Gastroesophageal sphincter (tissue), 4 donors: ENCODE data around the gene PTPRK. TPM values are rescaled to one million over a fixed set of nuclear protein-coding genes. Genes with fewer than 3 reads are reported as not detected.

Experiments used
- ATAC-seq: fragments of 150-250 bp; one replicate; pipeline ENCODE4 v1.9.1; 2016; ENCODE audit warnings: mild to moderate bottlenecking, moderate library complexity
- H3K27ac ChIP-seq, 4 donors: fragments of 200-600 bp; sonication (generic) in 3 of 4; 1 replicate in 3 of 4; 2 replicates in 1 of 4; pipeline ENCODE4 v1.5.1; 2016 to 2019
- H3K27me3 ChIP-seq: fragments of 200-600 bp; sonication (generic); one replicate; pipeline ENCODE4 v1.5.1; 2019
- H3K36me3 ChIP-seq, 2 donors: fragments of 200-600 bp; sonication (generic); one replicate each; pipeline ENCODE4 v1.5.1; 2019; ENCODE audit warnings: control low read depth in 1 of 2
- H3K4me1 ChIP-seq, 3 donors: fragments of 200-600 bp; sonication (generic); 1 replicate in 2 of 3; 2 replicates in 1 of 3; pipeline ENCODE4 v1.5.1; 2016 to 2019; ENCODE audit warnings: control low read depth in 2 of 3
- H3K4me3 ChIP-seq, 2 donors: fragments of 200-600 bp; sonication (generic); one replicate each; pipeline ENCODE4 v1.5.1; 2019; ENCODE audit warnings: mild to moderate bottlenecking in 1 of 2, moderate library complexity in 1 of 2
- H3K9me3 ChIP-seq, 3 donors: fragments of 200-600 bp; sonication (generic); one replicate each; pipeline ENCODE4 v1.5.1; 2017 to 2019; ENCODE audit warnings: control low read depth in 2 of 3
- EP300 ChIP-seq: sonication (generic); formaldehyde crosslinking; IDR thresholded peaks from one replicate; pipeline ENCODE4 v1.6.1; 2017; ENCODE audit warnings: antibody characterized with exemption, mild to moderate bottlenecking
- POLR2A ChIP-seq, 2 donors: fragments of 450-650 bp; IDR thresholded peaks; one replicate each; pipeline ENCODE4 v1.6.1; 2017; ENCODE audit warnings: antibody characterized with exemption in 2 of 2, mild to moderate bottlenecking in 2 of 2, moderate library complexity in 1 of 2
- POLR2AphosphoS5 ChIP-seq: sonication (generic); formaldehyde crosslinking; IDR thresholded peaks from one replicate; pipeline ENCODE4 v1.6.1; 2017; ENCODE audit warnings: antibody characterized with exemption
- WGBS, 2 donors: methylation state at CpG; one replicate each; pipeline ENCODE4 v1.1.5; 2018; ENCODE audit warnings: low coverage in 1 of 2; 5-methylcytosine and 5-hydroxymethylcytosine counted together
- total RNA-seq, 4 donors: library from RNA; depleted of rRNA; stranded (reverse); fragments of >200 nt; gene quantifications; one replicate each; pipeline ENCODE4 v1.1.0, GENCODE V29; 2016
- TF ChIP-seq, protein P1 (sequence below), 4 experiments: fragments of 200-600 bp in 2 of 4; fragments of 450-650 bp in 2 of 4; sonication (generic) in 1 of 4; IDR thresholded peaks; one replicate each; pipeline ENCODE4 v1.5.1; 2017 to 2019; ENCODE audit warnings: antibody characterized with exemption in 4 of 4, mild to moderate bottlenecking in 2 of 4, moderate library complexity in 2 of 4

Gene PTPRK
- total RNA-seq, 4 donors from 2014 or later, result 42.0 to 47.6 (median 45.8) TPM

DNA sequence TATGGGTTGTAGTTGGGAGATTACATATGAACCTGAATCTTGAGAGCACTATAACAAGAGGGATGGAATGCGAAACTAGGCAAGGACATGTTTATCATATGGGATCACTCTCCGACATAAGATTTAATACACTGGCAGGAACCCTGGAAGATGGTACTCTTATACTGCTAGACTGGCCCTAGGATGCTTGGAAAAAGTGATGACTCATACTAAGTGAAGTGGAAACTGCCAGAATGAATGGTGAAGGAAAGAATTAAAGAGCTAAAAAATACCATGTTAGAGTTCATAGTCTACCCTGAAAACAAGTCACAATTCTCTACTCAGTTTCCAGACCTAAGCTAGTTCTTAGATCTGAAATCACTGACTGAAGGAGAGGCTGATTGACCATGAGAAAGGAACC, 574.0 kb downstream of the PTPRK start:
- Histone ChIP-seq H3K36me3 (no peaks in the 10 kb centered on the region), H3K27ac (no peak overlapping the region), H3K9me3 (peaks cover 0 to 9% (median 0%) of the 10 kb centered on the region in 3 donors), H3K27me3 (no peaks in the 10 kb centered on the region), H3K4me3 (no peak overlapping the region), H3K4me1 (no peaks in the 10 kb centered on the region)
- TF ChIP-seq POLR2A (IDR thresholded peaks at IDR 0.05) (no peak), POLR2AphosphoS5 (no peak)
- ATAC-seq, result no peak
- 87 to 92% methylated on average over 2 of the region's 2 CpGs for WGBS, 2 donors

DNA sequence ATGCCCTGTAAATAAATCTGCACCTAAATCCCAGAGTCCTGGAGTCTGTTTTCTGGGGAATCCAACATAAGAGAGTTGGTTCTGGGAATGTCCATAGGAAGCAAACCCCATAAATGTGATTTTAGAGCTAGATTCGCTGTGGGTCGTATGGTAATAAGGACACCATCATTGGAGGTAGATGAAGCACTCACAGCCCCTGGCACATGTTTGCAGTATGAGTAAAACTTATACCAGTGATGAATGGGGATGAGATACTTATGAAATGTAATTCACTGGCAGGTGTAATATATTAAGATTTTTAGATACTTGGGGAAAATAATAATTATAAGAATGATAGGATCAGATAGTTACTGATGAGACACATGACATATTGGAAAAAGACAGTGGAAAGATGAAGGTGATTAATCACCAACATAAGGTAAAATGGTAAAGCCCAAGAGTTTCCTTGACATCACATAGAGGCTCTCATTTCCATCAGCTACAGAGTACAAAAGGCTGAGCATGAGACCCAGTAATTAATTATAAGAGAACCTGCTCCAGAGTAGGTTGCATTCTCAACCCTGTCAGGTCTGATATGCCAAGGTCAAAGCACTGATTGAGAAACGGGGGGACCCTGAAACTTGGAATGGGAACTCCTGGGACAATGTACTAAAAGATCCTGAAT, 574.8 kb downstream of the PTPRK start:
- Histone ChIP-seq H3K4me3 (no peak overlapping the region), H3K27me3 (no peaks in the 10 kb centered on the region), H3K9me3 (peaks cover 0 to 9% (median 0%) of the 10 kb centered on the region in 3 donors), H3K27ac (no peak overlapping the region), H3K4me1 (no peaks in the 10 kb centered on the region), H3K36me3 (no peaks in the 10 kb centered on the region)
- 92 to 100% methylated on average over 1 to 2 of the region's 3 CpGs for WGBS, 2 donors
- TF ChIP-seq POLR2AphosphoS5 (no peak), EP300 (no peak), POLR2A (IDR thresholded peaks at IDR 0.05) (no peak)
- TF ChIP-seq, protein P1, sequence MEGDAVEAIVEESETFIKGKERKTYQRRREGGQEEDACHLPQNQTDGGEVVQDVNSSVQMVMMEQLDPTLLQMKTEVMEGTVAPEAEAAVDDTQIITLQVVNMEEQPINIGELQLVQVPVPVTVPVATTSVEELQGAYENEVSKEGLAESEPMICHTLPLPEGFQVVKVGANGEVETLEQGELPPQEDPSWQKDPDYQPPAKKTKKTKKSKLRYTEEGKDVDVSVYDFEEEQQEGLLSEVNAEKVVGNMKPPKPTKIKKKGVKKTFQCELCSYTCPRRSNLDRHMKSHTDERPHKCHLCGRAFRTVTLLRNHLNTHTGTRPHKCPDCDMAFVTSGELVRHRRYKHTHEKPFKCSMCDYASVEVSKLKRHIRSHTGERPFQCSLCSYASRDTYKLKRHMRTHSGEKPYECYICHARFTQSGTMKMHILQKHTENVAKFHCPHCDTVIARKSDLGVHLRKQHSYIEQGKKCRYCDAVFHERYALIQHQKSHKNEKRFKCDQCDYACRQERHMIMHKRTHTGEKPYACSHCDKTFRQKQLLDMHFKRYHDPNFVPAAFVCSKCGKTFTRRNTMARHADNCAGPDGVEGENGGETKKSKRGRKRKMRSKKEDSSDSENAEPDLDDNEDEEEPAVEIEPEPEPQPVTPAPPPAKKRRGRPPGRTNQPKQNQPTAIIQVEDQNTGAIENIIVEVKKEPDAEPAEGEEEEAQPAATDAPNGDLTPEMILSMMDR (IDR thresholded peaks at IDR 0.05), result no peak
- no peak for ATAC-seq

DNA sequence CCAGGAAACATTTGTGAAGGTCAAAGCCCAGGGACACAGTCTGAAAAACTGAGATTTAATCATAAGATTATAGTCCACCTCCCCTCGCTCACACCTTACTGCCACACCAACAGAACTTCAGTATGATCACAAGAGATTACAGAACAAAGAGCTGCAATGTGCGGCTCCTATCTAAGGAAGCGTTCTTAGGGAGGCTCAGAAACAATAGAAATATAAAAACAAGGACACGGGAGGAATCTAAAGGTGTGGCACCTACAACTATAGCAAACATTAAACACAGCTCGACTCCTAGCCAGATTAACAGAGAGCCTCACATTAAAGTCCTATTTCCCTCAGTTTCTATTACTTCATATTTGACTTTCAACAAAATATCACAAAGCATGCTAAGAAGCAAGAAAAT, 579.2 kb downstream of the PTPRK start:
- 98% methylated on average over 5 of the region's 5 CpGs; no CpG with 5 or more reads in 1 of the 2 donors for WGBS, 2 donors
- H3K4me1 ChIP-seq, result no peaks in the 10 kb centered on the region
- no peaks in the 10 kb centered on the region for H3K36me3 ChIP-seq
- H3K9me3 ChIP-seq, result peaks cover 0 to 2% (median 0%) of the 10 kb centered on the region in 3 donors
- ATAC-seq, result no peak
- no peak overlapping the region for H3K27ac ChIP-seq
- no peaks in the 10 kb centered on the region for H3K27me3 ChIP-seq
- no peak overlapping the region for H3K4me3 ChIP-seq
- TF ChIP-seq, protein P1 (IDR thresholded peaks at IDR 0.05), result no peak
- TF ChIP-seq EP300 (no peak), POLR2A (IDR thresholded peaks at IDR 0.05) (no peak), POLR2AphosphoS5 (no peak)

DNA sequence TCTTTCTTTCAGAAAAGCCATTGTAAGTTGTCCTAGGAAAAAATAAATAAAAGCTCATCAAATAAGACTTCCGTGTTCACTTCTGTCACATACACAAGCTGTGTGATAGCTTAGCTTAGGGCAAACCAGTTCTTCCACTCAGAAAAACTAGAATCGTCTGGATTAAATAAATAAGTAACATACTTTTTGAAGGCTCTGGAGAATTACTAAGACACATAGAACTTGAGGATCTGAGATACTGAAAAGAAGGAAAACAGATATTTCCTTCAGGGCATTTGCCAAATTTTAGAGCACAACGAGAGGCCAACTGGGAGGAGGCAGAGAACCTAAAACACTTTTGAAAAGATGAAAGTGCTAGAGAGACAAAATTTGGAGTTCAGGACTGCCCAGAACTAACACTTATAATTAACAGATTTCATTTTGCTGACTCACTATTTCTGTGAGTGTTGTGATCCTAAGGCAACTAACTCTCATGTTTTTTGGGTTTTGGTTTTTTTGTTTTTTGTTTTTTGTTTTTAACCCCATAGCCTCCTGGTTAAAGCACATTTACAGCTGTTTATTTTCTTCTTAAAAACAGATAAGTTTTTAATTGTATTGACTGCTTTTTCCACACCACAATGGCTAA, 580.8 kb downstream of the PTPRK start:
- Histone ChIP-seq H3K27ac (no peak overlapping the region), H3K9me3 (no peaks in the 10 kb centered on the region), H3K4me3 (no peak overlapping the region), H3K27me3 (no peaks in the 10 kb centered on the region), H3K4me1 (no peaks in the 10 kb centered on the region), H3K36me3 (no peaks in the 10 kb centered on the region)
- TF ChIP-seq, protein P1 (IDR thresholded peaks at IDR 0.05), result no peak
- TF ChIP-seq POLR2AphosphoS5 (no peak), POLR2A (IDR thresholded peaks at IDR 0.05) (no peak), EP300 (no peak)
- no peak for ATAC-seq
- 33 to 46% methylated on average over 3 of the region's 3 CpGs for WGBS, 2 donors

DNA sequence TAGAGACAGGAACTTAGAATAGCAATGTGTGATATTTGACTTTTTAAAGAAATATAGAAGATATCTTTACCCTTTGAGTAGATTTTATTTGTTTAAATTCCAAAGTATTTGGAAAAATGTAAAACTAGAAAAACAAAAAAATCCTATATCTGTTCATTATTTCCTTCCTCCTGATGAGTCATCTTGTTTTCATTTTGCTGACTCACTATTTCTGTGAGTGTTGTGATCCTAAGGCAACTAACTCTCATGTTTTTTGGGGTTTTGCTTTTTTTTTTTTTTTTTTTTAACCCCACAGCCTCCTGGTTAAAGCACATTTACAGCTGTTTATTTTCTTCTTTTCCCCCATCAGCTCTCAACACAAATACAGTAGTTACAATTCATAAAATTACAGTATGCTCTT, 581.7 kb downstream of the PTPRK start:
- ATAC-seq, result no peak
- H3K36me3 ChIP-seq, result no peaks in the 10 kb centered on the region
- no peak for TF ChIP-seq POLR2AphosphoS5
- TF ChIP-seq, protein P1 (IDR thresholded peaks at IDR 0.05), result no peak
- TF ChIP-seq POLR2A (IDR thresholded peaks at IDR 0.05), result no peak
- TF ChIP-seq EP300, result no peak
- no peaks in the 10 kb centered on the region for H3K9me3 ChIP-seq
- no peaks in the 10 kb centered on the region for H3K27me3 ChIP-seq
- H3K4me1 ChIP-seq, result no peaks in the 10 kb centered on the region
- no peak overlapping the region for H3K4me3 ChIP-seq
- H3K27ac ChIP-seq, result no peak overlapping the region
